GM18502 (cell line): Measurements from ENCODE around the gene SCN8A.

Source experiments
- ATAC-seq: cut with Tn5 transposase; IDR thresholded peaks from one replicate; pipeline ENCODE4 v1.9.1; 2021; ENCODE audit warnings: mild to moderate bottlenecking; ENCODE audit not compliant: unreplicated experiment, poor library complexity

SCN8A gene

GRCh38 chr12:51846271-51846691 lies 255.2 kb downstream of the SCN8A start:
- no peak for ATAC-seq

GRCh38 chr12:51846911-51847642 lies 256.0 kb downstream of the SCN8A start:
- ATAC-seq: no peak

- ATAC-seq: no peak
Measured at GRCh38 chr12:51847643-51848325, 256.8 kb downstream of the SCN8A start.

GRCh38 chr12:51848326-51848727 lies 257.3 kb downstream of the SCN8A start, which contains the start of gene FIGNL2:
Gene FIGNL2, minus strand, starts transcription at chr12:51848718. Its CDS starts 26,305 bp downstream, at chr12:51822413.
- no peak for ATAC-seq

GRCh38 chr12:51848841-51849735 lies 258.1 kb downstream of the SCN8A start:
- ATAC-seq: no peak

- no peak for ATAC-seq
Measured at GRCh38 chr12:51850081-51850964, 259.3 kb downstream of the SCN8A start.

- no peak for ATAC-seq
Measured at GRCh38 chr12:51850965-51851299, 259.9 kb downstream of the SCN8A start.

GRCh38 chr12:51851413-51852124 lies 260.5 kb downstream of the SCN8A start:
- ATAC-seq: no peak

- ATAC-seq: no peak
Measured at GRCh38 chr12:51852404-51853137, 261.5 kb downstream of the SCN8A start.

- no peak for ATAC-seq
Measured at GRCh38 chr12:51855586-51856428, 264.8 kb downstream of the SCN8A start.

- no peak for ATAC-seq
Measured at GRCh38 chr12:51860986-51861385, 270.0 kb downstream of the SCN8A start.
